HEK293 (cell line): ENCODE data around the gene AURKAIP1.
A peak's percentile ranks its signal among the peaks of the same experiment; 100 is the strongest.

Source experiments
- CTCF ChIA-PET: fragments of 350-600 bp; formaldehyde crosslinking; extraction: SDS; loops from one replicate; lab custom pipeline; 2021; ENCODE audit warnings: antibody characterized with exemption; lab: Yijun Ruan, JAX
- POLR2A ChIA-PET: fragments of 300-600 bp; formaldehyde crosslinking; extraction: SDS; loops from one replicate; lab custom pipeline; 2020; ENCODE audit warnings: antibody characterized with exemption, inconsistent platforms; lab: Yijun Ruan, JAX
- H3K27ac ChIP-seq: fragments of 200-500 bp; sonication (Bioruptor generic); 2 replicates; pipeline ENCODE4 v1.5.1; 2014; ENCODE audit warnings: low read depth, low read length, control low read depth, inconsistent platforms; ENCODE audit errors: extremely low read depth
- H3K36me3 ChIP-seq, 2 experiments: fragments of 200-500 bp in 1 of 2; sonication (Bioruptor generic) in 1 of 2; 1 replicate in 1 of 2; 2 replicates in 1 of 2; pipeline ENCODE4 v1.5.1; 2014 to 2017; ENCODE audit warnings: inconsistent platforms in 2 of 2, low read length in 2 of 2; ENCODE audit not compliant: control insufficient read depth in 2 of 2, insufficient read depth in 1 of 2
- H3K4me1 ChIP-seq: fragments of 200-500 bp; sonication (Bioruptor generic); 2 replicates; pipeline ENCODE4 v1.5.1; 2014; ENCODE audit warnings: mild to moderate bottlenecking, low read length, inconsistent platforms; ENCODE audit not compliant: control insufficient read depth, insufficient read depth
- H3K4me3 ChIP-seq: 2 replicates; pipeline ENCODE4 v1.5.1; 2011; ENCODE audit warnings: low read depth, mild to moderate bottlenecking, control low read depth, low read length, moderate library complexity
- H3K9me3 ChIP-seq: fragments of 200-500 bp; sonication (Bioruptor generic); 2 replicates; pipeline ENCODE4 v1.5.1; 2014; ENCODE audit warnings: low read depth, low read length, inconsistent platforms; ENCODE audit not compliant: control insufficient read depth, insufficient read depth
- BCL11A ChIP-seq: fragments of 450-650 bp; formaldehyde crosslinking; IDR thresholded peaks from 2 replicates; pipeline ENCODE4 v1.5.1; 2016; ENCODE audit warnings: low read depth, missing biosample characterization, missing genetic modification characterization
- CTCF ChIP-seq: fragments of 450-650 bp; formaldehyde crosslinking; IDR thresholded peaks from 2 replicates; pipeline ENCODE4 v1.5.1; 2016; ENCODE audit warnings: missing biosample characterization, missing genetic modification characterization
- GLIS1 ChIP-seq: fragments of 450-650 bp; formaldehyde crosslinking; IDR thresholded peaks from 2 replicates; pipeline ENCODE4 v1.5.1; 2016; ENCODE audit warnings: missing biosample characterization, missing genetic modification characterization
- GLIS2 ChIP-seq: fragments of 450-650 bp; formaldehyde crosslinking; IDR thresholded peaks from 2 replicates; pipeline ENCODE4 v1.5.1; 2016; ENCODE audit warnings: missing biosample characterization, missing genetic modification characterization
- INSM2 ChIP-seq: fragments of 450-650 bp; formaldehyde crosslinking; IDR thresholded peaks from 2 replicates; pipeline ENCODE4 v1.5.1; 2016; ENCODE audit warnings: missing biosample characterization, missing genetic modification characterization
- KLF1 ChIP-seq: fragments of 450-650 bp; formaldehyde crosslinking; IDR thresholded peaks from 2 replicates; pipeline ENCODE4 v1.5.1; 2016; ENCODE audit warnings: missing biosample characterization, missing genetic modification characterization
- KLF7 ChIP-seq: fragments of 450-650 bp; formaldehyde crosslinking; IDR thresholded peaks from 2 replicates; pipeline ENCODE4 v1.5.1; 2016; ENCODE audit warnings: missing biosample characterization, missing genetic modification characterization, borderline replicate concordance
- KLF9 ChIP-seq: fragments of 450-650 bp; formaldehyde crosslinking; IDR thresholded peaks from 2 replicates; pipeline ENCODE4 v1.5.1; 2016; ENCODE audit warnings: missing biosample characterization, missing genetic modification characterization, low read depth
- PATZ1 ChIP-seq: fragments of 450-650 bp; formaldehyde crosslinking; IDR thresholded peaks from 2 replicates; pipeline ENCODE4 v1.5.1; 2016; ENCODE audit warnings: missing biosample characterization, missing genetic modification characterization
- SETDB1 ChIP-seq: IDR thresholded peaks from one replicate; pipeline ENCODE4 v1.6.1; 2017; ENCODE audit warnings: mild to moderate bottlenecking, low read length, moderate library complexity, mixed read lengths; ENCODE audit not compliant: insufficient read length
- SP7 ChIP-seq: fragments of 450-650 bp; formaldehyde crosslinking; IDR thresholded peaks from 2 replicates; pipeline ENCODE4 v1.5.1; 2016; ENCODE audit warnings: missing biosample characterization, missing genetic modification characterization
- WT1 ChIP-seq: fragments of 450-650 bp; formaldehyde crosslinking; IDR thresholded peaks from 2 replicates; pipeline ENCODE4 v1.5.1; 2016; ENCODE audit warnings: missing biosample characterization, missing genetic modification characterization
- ZBTB1 ChIP-seq: fragments of 450-650 bp; formaldehyde crosslinking; IDR thresholded peaks from 2 replicates; pipeline ENCODE4 v1.5.1; 2016; ENCODE audit warnings: missing biosample characterization, missing genetic modification characterization
- ZFHX2 ChIP-seq: fragments of 450-650 bp; formaldehyde crosslinking; conservative IDR thresholded peaks from 2 replicates; pipeline ENCODE4 v1.5.1; 2016; ENCODE audit warnings: missing biosample characterization, missing genetic modification characterization
- ZNF175 ChIP-seq: fragments of 450-650 bp; formaldehyde crosslinking; IDR thresholded peaks from 2 replicates; pipeline ENCODE4 v1.5.1; 2016; ENCODE audit warnings: missing biosample characterization, missing genetic modification characterization
- ZNF394 ChIP-seq: fragments of 450-650 bp; formaldehyde crosslinking; IDR thresholded peaks from 2 replicates; pipeline ENCODE4 v1.5.1; 2016; ENCODE audit warnings: missing biosample characterization, missing genetic modification characterization, mild to moderate bottlenecking, moderate library complexity, borderline replicate concordance
- ZNF48 ChIP-seq: fragments of 450-650 bp; formaldehyde crosslinking; IDR thresholded peaks from 2 replicates; pipeline ENCODE4 v1.5.1; 2016; ENCODE audit warnings: missing biosample characterization, missing genetic modification characterization
- ZNF600 ChIP-seq: fragments of 450-650 bp; formaldehyde crosslinking; IDR thresholded peaks from 2 replicates; pipeline ENCODE4 v1.5.1; 2016; ENCODE audit warnings: missing biosample characterization, missing genetic modification characterization
- ZNF629 ChIP-seq: fragments of 450-650 bp; formaldehyde crosslinking; IDR thresholded peaks from 2 replicates; pipeline ENCODE4 v1.5.1; 2017; ENCODE audit warnings: missing biosample characterization, missing genetic modification characterization
- ZNF777 ChIP-seq: fragments of 450-650 bp; formaldehyde crosslinking; IDR thresholded peaks from 2 replicates; pipeline ENCODE4 v1.5.1; 2017; ENCODE audit warnings: missing biosample characterization, missing genetic modification characterization, borderline replicate concordance
- TF ChIP-seq, protein P1 (sequence below): fragments of 450-650 bp; formaldehyde crosslinking; IDR thresholded peaks from 2 replicates; pipeline ENCODE4 v1.5.1; 2016; ENCODE audit warnings: missing biosample characterization, missing genetic modification characterization
- TF ChIP-seq, protein P2 (sequence below): fragments of 450-650 bp; formaldehyde crosslinking; IDR thresholded peaks from 2 replicates; pipeline ENCODE4 v1.5.1; 2017; ENCODE audit warnings: missing biosample characterization, missing genetic modification characterization
- TF ChIP-seq, protein P3 (sequence below): IDR thresholded peaks from 2 replicates; pipeline ENCODE4 v1.6.1; 2011; ENCODE audit warnings: mild to moderate bottlenecking, low read depth, low read length, borderline replicate concordance

Gene AURKAIP1

DNA sequence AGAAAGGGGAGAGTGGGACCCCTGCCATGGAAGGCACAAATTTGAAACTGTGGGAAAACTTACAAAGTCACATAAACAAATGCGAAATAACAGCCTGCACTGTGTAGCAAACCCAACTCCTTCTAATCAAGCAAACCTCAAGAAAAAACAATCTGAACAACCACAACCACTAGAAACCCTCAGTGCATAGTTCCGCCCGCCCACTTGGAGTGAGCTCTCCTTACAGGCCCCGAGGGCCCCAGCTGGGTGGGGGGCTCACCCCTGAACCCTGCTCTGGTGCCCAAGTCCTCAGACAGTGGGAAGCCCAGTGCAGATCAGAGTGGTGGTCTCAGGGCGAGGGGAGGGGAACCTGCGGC, 15.7 kb downstream of the AURKAIP1 start:
- Histone ChIP-seq H3K4me3 (no peak overlapping the region), H3K9me3 (no peaks in the 10 kb centered on the region), H3K4me1 (no peaks in the 10 kb centered on the region; the same call in 1 of the 2 replicates), H3K36me3 (no peaks in the 10 kb centered on the region), H3K27ac (no peak overlapping the region)
- POLR2A ChIA-PET, result no interaction called here
- CTCF ChIA-PET, result interaction anchor here (0.5 kb wide), 1 partner anchor 8 kb away, joined by 3 read pairs; no protein-coding TSS in a partner anchor
- TF ChIP-seq ZBTB1 (tag by site-specific recombination), result no peak
- no peak for TF ChIP-seq INSM2 (tag by site-specific recombination)
- TF ChIP-seq, protein P1, sequence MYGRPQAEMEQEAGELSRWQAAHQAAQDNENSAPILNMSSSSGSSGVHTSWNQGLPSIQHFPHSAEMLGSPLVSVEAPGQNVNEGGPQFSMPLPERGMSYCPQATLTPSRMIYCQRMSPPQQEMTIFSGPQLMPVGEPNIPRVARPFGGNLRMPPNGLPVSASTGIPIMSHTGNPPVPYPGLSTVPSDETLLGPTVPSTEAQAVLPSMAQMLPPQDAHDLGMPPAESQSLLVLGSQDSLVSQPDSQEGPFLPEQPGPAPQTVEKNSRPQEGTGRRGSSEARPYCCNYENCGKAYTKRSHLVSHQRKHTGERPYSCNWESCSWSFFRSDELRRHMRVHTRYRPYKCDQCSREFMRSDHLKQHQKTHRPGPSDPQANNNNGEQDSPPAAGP (tag by site-specific recombination), result no peak
- no peak for TF ChIP-seq KLF9
- no peak for TF ChIP-seq ZNF629 (tag by site-specific recombination)

DNA sequence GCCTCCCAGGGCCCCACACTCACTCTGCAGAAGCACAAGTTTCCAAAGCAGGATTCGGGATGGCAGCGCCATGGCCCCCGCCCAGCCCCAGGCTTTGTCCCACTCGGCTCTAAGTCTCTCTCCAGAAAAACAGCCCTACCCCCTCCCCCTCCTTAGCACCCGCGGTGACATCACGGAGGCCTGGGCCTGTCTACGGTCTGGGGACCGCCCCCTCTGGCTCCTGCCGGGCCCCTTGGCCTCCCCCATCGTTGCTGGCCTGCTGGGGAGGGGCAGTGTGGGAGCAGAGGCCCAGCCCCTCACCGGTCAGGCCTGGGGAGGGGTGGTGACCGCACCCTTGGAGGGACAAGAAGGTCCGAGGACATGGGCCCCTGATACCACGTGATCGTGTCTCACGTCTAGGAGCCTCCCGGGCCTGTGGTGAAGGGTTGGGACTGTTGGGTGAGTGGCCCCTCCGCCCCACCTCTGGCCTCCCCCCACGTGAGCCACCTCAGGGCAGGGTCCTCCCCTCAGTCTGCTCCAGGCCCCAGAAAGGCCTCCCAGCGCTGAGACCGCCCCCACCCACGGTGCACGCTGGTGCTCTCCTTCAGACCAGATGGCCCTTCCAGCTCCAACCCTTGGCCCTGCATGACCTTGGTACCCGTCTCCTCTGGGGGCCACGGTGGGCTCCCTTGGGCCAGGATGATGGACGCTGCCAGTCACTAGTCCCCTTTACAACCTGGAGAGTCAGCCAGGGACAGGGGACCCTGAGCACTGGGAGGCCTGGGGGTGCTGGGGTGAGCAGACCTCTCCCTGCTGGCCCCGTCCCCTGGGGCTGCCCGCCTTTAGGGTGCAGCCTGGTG, 16.4 kb downstream of the AURKAIP1 start, which contains the start of gene MXRA8:
Gene MXRA8 (minus strand): TSS at position 123 of the 839 bp plus-strand sequence. CDS start 51 bp downstream, at position 72.
- H3K4me1 ChIP-seq, result peaks cover 4% of the 10 kb centered on the region; the same call in 1 of the 2 replicates
- no peak within 1 kb of the TSS for H3K4me3 ChIP-seq
- H3K9me3 ChIP-seq, result no peaks in the 10 kb centered on the region
- POLR2A ChIA-PET, result no interaction called here
- H3K36me3 ChIP-seq, result no peaks in the 10 kb centered on the region
- CTCF ChIA-PET, result no interaction called here
- no peak within 1 kb of the TSS for H3K27ac ChIP-seq
- peak; percentile 39; the same call in 1 of the 2 replicates for TF ChIP-seq ZNF629 (tag by site-specific recombination)
- no peak for TF ChIP-seq ZNF48 (tag by site-specific recombination)
- TF ChIP-seq ZNF777 (tag by site-specific recombination), result no peak
- 0 out of 2 replicates have a peak, but pooled peaks have one; percentile 19 for TF ChIP-seq ZFHX2 (tag by site-specific recombination)
- TF ChIP-seq ZNF175 (tag by site-specific recombination), result no peak
- TF ChIP-seq SP7 (tag by site-specific recombination), result 0 out of 2 replicates have a peak, but pooled peaks have one; percentile 23
- no peak for TF ChIP-seq SETDB1
- TF ChIP-seq KLF9, result no peak
- TF ChIP-seq GLIS2, result peak; percentile 59
- TF ChIP-seq, protein P2, sequence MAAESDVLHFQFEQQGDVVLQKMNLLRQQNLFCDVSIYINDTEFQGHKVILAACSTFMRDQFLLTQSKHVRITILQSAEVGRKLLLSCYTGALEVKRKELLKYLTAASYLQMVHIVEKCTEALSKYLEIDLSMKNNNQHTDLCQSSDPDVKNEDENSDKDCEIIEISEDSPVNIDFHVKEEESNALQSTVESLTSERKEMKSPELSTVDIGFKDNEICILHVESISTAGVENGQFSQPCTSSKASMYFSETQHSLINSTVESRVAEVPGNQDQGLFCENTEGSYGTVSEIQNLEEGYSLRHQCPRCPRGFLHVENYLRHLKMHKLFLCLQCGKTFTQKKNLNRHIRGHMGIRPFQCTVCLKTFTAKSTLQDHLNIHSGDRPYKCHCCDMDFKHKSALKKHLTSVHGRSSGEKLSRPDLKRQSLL, result peak; percentile 48; the same call in 1 of the 2 replicates
- no peak for TF ChIP-seq ZNF600 (tag by site-specific recombination)
- no peak for TF ChIP-seq KLF7 (tag by site-specific recombination)
- TF ChIP-seq, protein P1 (tag by site-specific recombination), result peak; percentile 34; the same call in 1 of the 2 replicates
- no peak for TF ChIP-seq ZNF394 (tag by site-specific recombination)
- TF ChIP-seq CTCF (tag by site-specific recombination), result no peak
- TF ChIP-seq BCL11A (tag by site-specific recombination), result no peak
- 0 out of 2 replicates have a peak, but pooled peaks have one; percentile 57 for TF ChIP-seq PATZ1 (tag by site-specific recombination)
- TF ChIP-seq, protein P3, sequence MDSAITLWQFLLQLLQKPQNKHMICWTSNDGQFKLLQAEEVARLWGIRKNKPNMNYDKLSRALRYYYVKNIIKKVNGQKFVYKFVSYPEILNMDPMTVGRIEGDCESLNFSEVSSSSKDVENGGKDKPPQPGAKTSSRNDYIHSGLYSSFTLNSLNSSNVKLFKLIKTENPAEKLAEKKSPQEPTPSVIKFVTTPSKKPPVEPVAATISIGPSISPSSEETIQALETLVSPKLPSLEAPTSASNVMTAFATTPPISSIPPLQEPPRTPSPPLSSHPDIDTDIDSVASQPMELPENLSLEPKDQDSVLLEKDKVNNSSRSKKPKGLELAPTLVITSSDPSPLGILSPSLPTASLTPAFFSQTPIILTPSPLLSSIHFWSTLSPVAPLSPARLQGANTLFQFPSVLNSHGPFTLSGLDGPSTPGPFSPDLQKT, result no peak
- TF ChIP-seq WT1 (tag by site-specific recombination), result no peak
- peak; percentile 53; the same call in 1 of the 2 replicates for TF ChIP-seq GLIS1 (tag by site-specific recombination)
- TF ChIP-seq KLF1 (tag by site-specific recombination), result peak; percentile 6; the same call in 1 of the 2 replicates
